ENCODE measurements around the gene NOL9. TPM values are rescaled to one million over a fixed set of nuclear protein-coding genes. Genes with fewer than 3 reads are reported as not detected.

The NOL9 gene
- total RNA-seq, 4 donors from 2014 or later: 13.1 to 35.9 (median 23.3) TPM

DNA sequence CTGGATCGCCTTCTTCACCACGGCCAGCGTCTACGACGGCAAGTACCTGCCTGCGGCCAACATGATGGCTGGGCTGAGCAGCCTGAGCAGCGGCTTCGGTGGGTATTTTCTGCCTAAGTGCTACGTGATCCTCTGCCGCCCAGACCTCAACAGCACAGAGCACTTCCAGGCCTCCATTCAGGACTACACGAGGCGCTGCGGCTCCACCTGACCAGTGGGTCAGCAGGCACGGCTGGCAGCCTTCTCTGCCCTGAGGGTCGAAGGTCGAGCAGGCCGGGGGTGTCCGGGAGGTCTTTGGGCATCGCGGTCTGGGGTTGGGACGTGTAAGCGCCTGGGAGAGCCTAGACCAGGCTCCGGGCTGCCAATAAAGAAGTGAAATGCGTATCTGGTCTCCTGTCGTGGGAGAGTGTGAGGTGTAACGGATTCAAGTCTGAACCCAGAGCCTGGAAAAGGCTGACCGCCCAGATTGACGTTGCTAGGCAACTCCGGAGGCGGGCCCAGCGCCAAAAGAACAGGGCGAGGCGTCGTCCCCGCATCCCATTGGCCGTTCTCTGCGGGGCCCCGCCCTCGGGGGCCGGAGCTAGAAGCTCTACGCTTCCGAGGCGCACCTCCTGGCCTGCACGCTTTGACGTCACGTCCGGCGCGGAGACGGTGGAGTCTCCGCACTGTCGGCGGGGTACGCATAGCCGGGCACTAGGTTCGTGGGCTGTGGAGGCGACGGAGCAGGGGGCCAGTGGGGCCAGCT is 25.2 kb upstream of the NOL9 start, which contains the start of gene ZBTB48:
ZBTB48 (plus strand) TSS at position 621 of the 745 bp plus-strand sequence. CDS start 616 bp downstream, outside the sequence.
- DNase-seq (ENCODE audit: low spot score in 2 of 2): peak; percentile 99 to 100
- peak within 1 kb of the TSS; percentile 80 for H3K4me3 ChIP-seq (ENCODE audit: low read depth, poor library complexity, severe bottlenecking)
- intact Hi-C loops (cut with DNase I; ENCODE audit: low total_unique reads): loop anchor here (10.0 kb wide), 1 partner anchor 55 kb away; no protein-coding TSS in a partner anchor
- WGBS, 2 donors: 11 to 16% methylated on average over 40 to 46 of the region's 58 CpGs
- peak in 1 of 2 donors; percentile 61 for TF ChIP-seq POLR2A (IDR thresholded peaks at IDR 0.05)
- TF ChIP-seq, protein P1, sequence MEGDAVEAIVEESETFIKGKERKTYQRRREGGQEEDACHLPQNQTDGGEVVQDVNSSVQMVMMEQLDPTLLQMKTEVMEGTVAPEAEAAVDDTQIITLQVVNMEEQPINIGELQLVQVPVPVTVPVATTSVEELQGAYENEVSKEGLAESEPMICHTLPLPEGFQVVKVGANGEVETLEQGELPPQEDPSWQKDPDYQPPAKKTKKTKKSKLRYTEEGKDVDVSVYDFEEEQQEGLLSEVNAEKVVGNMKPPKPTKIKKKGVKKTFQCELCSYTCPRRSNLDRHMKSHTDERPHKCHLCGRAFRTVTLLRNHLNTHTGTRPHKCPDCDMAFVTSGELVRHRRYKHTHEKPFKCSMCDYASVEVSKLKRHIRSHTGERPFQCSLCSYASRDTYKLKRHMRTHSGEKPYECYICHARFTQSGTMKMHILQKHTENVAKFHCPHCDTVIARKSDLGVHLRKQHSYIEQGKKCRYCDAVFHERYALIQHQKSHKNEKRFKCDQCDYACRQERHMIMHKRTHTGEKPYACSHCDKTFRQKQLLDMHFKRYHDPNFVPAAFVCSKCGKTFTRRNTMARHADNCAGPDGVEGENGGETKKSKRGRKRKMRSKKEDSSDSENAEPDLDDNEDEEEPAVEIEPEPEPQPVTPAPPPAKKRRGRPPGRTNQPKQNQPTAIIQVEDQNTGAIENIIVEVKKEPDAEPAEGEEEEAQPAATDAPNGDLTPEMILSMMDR (IDR thresholded peaks at IDR 0.05): no peak

- TF ChIP-seq, protein P1 (IDR thresholded peaks at IDR 0.05): no peak
- TF ChIP-seq POLR2A (IDR thresholded peaks at IDR 0.05): no peak
- 87 to 89% methylated on average over 13 to 14 of the region's 14 CpGs for WGBS, 2 donors
- no peak for DNase-seq (ENCODE audit: low spot score in 2 of 2)
- intact Hi-C loops (cut with DNase I; ENCODE audit: low total_unique reads): loop anchor here (10.0 kb wide), 1 partner anchor 56 kb away; no protein-coding TSS in a partner anchor
- H3K4me3 ChIP-seq (ENCODE audit: low read depth, poor library complexity, severe bottlenecking): no peak overlapping the region
These were observed 24.5 kb upstream of the NOL9 start for GRCh38 chr1:6578624-6579373.

- no peak for DNase-seq (ENCODE audit: low spot score in 2 of 2)
- intact Hi-C loops (cut with DNase I; ENCODE audit: low total_unique reads): loop anchor here (10.0 kb wide), 1 partner anchor 57 kb away; no protein-coding TSS in a partner anchor
- H3K4me3 ChIP-seq (ENCODE audit: low read depth, poor library complexity, severe bottlenecking): no peak overlapping the region
- no peak for TF ChIP-seq POLR2A (IDR thresholded peaks at IDR 0.05)
- TF ChIP-seq, protein P1 (IDR thresholded peaks at IDR 0.05): no peak
- 86 to 89% methylated on average over 6 of the region's 6 CpGs for WGBS, 2 donors
These were observed 23.7 kb upstream of the NOL9 start for GRCh38 chr1:6577831-6578525.

- no peak overlapping the region for H3K4me3 ChIP-seq (ENCODE audit: low read depth, poor library complexity, severe bottlenecking)
- TF ChIP-seq, protein P1 (IDR thresholded peaks at IDR 0.05): no peak
- TF ChIP-seq POLR2A (IDR thresholded peaks at IDR 0.05): no peak
- intact Hi-C loops (cut with DNase I; ENCODE audit: low total_unique reads): loop anchor here (10.0 kb wide), 1 partner anchor 60 kb away; no protein-coding TSS in a partner anchor
- 83 to 89% methylated on average over 8 to 13 of the region's 14 CpGs for WGBS, 2 donors
- no peak for DNase-seq (ENCODE audit: low spot score in 2 of 2)
These were observed 20.5 kb upstream of the NOL9 start for GRCh38 chr1:6574818-6575217.

DNA sequence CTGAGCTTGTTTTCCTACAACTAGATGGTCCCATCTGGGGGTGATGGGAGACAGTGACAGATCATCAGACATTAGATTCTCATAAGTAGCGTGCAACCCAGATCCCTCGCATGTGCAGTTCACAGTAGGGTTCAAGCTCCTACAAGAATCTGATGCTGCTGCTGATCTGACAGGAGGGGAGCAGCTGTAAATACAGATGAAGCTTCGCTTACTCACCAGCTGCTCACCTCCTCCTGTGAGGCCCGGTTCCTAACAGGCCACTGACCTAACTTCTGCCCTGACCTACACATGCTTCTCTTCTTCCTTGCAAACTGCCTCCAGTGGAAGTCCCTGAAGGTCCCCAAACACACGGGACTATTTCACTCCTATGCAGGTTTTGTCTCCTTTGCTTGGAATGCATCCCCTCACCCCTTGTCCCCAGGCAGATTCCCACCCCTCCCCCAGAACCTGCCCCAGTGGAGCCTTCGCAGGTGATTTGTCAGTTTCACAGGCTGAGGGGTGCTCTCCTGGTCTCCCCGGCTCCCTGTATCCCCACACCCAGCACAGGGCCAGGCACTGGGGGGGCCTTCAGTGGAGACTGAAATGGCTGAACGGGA is 19.8 kb upstream of the NOL9 start:
- no peak for TF ChIP-seq POLR2A (IDR thresholded peaks at IDR 0.05)
- TF ChIP-seq, protein P1 (IDR thresholded peaks at IDR 0.05): no peak
- intact Hi-C loops (cut with DNase I; ENCODE audit: low total_unique reads): loop anchor here (10.0 kb wide), 1 partner anchor 61 kb away; no protein-coding TSS in a partner anchor
- no peak for DNase-seq (ENCODE audit: low spot score in 2 of 2)
- no peak overlapping the region for H3K4me3 ChIP-seq (ENCODE audit: low read depth, poor library complexity, severe bottlenecking)
- WGBS, 2 donors: 77 to 82% methylated on average over 8 of the region's 8 CpGs
